ENCODE measurements around the gene CDH4. TPM values are rescaled to one million over a fixed set of nuclear protein-coding genes. Genes with fewer than 3 reads are reported as not detected.

Gene CDH4
- total RNA-seq, 2 donors from 2014 or later: not detected

- Histone ChIP-seq H3K4me3 (no peak overlapping the region), H3K27ac (no peak overlapping the region), H3K36me3 (no peaks in the 10 kb centered on the region), H3K27me3 (replicated peaks; ENCODE audit: insufficient read depth) (no peaks in the 10 kb centered on the region), H3K9me3 (no peaks in the 10 kb centered on the region), H3K4me1 (ENCODE audit: control insufficient read depth in 1 of 2, low read depth in 2 of 2) (no peaks in the 10 kb centered on the region)
- TF ChIP-seq CTCF (IDR thresholded peaks at IDR 0.05): no peak
- ATAC-seq (ENCODE audit: insufficient number of reproducible peaks, low FRiP score, low read depth): no peak
- DNase-seq (ENCODE audit: low spot score): no peak
These were observed 714.6 kb downstream of the CDH4 start for GRCh38 chr20:61966492-61967244.

- no peak for ATAC-seq (ENCODE audit: insufficient number of reproducible peaks, low FRiP score, low read depth)
- no peak for DNase-seq (ENCODE audit: low spot score)
- TF ChIP-seq CTCF (IDR thresholded peaks at IDR 0.05): no peak
- no peak overlapping the region for H3K27ac ChIP-seq
- H3K4me3 ChIP-seq: no peak overlapping the region
- H3K27me3 ChIP-seq (replicated peaks; ENCODE audit: insufficient read depth): no peaks in the 10 kb centered on the region
- no peaks in the 10 kb centered on the region for H3K36me3 ChIP-seq
- H3K4me1 ChIP-seq (ENCODE audit: control insufficient read depth in 1 of 2, low read depth in 2 of 2): no peaks in the 10 kb centered on the region
- H3K9me3 ChIP-seq: no peaks in the 10 kb centered on the region
These were observed 715.2 kb downstream of the CDH4 start for GRCh38 chr20:61967300-61967699.

- H3K4me3 ChIP-seq: no peak overlapping the region
- H3K9me3 ChIP-seq: no peaks in the 10 kb centered on the region
- H3K27ac ChIP-seq: no peak overlapping the region
- no peaks in the 10 kb centered on the region for H3K4me1 ChIP-seq (ENCODE audit: control insufficient read depth in 1 of 2, low read depth in 2 of 2)
- peaks cover 8% of the 10 kb centered on the region for H3K36me3 ChIP-seq
- TF ChIP-seq CTCF (IDR thresholded peaks at IDR 0.05): no peak
- no peaks in the 10 kb centered on the region for H3K27me3 ChIP-seq (replicated peaks; ENCODE audit: insufficient read depth)
- no peak for ATAC-seq (ENCODE audit: insufficient number of reproducible peaks, low FRiP score, low read depth)
- no peak for DNase-seq (ENCODE audit: low spot score)
These were observed 716.2 kb downstream of the CDH4 start for GRCh38 chr20:61968036-61968810.

GRCh38 chr20:61968932-61969331 is 716.9 kb downstream of the CDH4 start:
- Histone ChIP-seq H3K9me3 (no peaks in the 10 kb centered on the region), H3K27me3 (replicated peaks; ENCODE audit: insufficient read depth) (no peaks in the 10 kb centered on the region), H3K4me3 (no peak overlapping the region), H3K36me3 (peaks cover 15% of the 10 kb centered on the region), H3K27ac (no peak overlapping the region), H3K4me1 (ENCODE audit: control insufficient read depth in 1 of 2, low read depth in 2 of 2) (no peaks in the 10 kb centered on the region)
- ATAC-seq (ENCODE audit: insufficient number of reproducible peaks, low FRiP score, low read depth) (no peak), DNase-seq (ENCODE audit: low spot score) (no peak)
- TF ChIP-seq CTCF (IDR thresholded peaks at IDR 0.05): no peak

- no peaks in the 10 kb centered on the region for H3K27me3 ChIP-seq (replicated peaks; ENCODE audit: insufficient read depth)
- H3K36me3 ChIP-seq: peaks cover 23% of the 10 kb centered on the region
- H3K9me3 ChIP-seq: no peaks in the 10 kb centered on the region
- no peak for TF ChIP-seq CTCF (IDR thresholded peaks at IDR 0.05)
- no peak for DNase-seq (ENCODE audit: low spot score)
- ATAC-seq (ENCODE audit: insufficient number of reproducible peaks, low FRiP score, low read depth): no peak
- H3K4me1 ChIP-seq (ENCODE audit: control insufficient read depth in 1 of 2, low read depth in 2 of 2): no peaks in the 10 kb centered on the region
- no peak overlapping the region for H3K4me3 ChIP-seq
- no peak overlapping the region for H3K27ac ChIP-seq
These were observed 717.7 kb downstream of the CDH4 start for GRCh38 chr20:61969806-61970205.
